Activated naive CD8-positive, alpha-beta T cell treated with anti-CD3 and anti-CD28 coated beads, Interleukin-2, amount 10 ng/mL, durations not matched to agents 7 days and 5 days (primary cell): ENCODE results near the gene RPL29. TPM values are rescaled to one million over a fixed set of nuclear protein-coding genes. Genes with fewer than 3 reads are reported as not detected.
"Not testable (repeated sequence)": the region's sequence is repeated elsewhere in the genome, so short reads cannot be mapped to it uniquely, and the experiment has no call there.

Experiments used
- ATAC-seq: fragments of 150-1000 bp; cut with Tn5 transposase; one replicate; pipeline ENCODE4 v1.10.0; 2021; ENCODE audit warnings: low read depth, moderate library complexity
- POLR2A ChIA-PET: fragments of 350-600 bp; sonication (Branson Sonifier 250); formaldehyde crosslinking; loops from one replicate; lab custom pipeline; 2021; ENCODE audit warnings: antibody characterized with exemption; lab: Charles Lee
- DNase-seq: peaks from one replicate; pipeline ENCODE4 v3.0.0; 2021
- H3K27ac Mint-ChIP-seq: one replicate; pipeline ENCODE4 v1.8.0; 2022; ENCODE audit warnings: mild to moderate bottlenecking, mixed read lengths
- H3K27me3 Mint-ChIP-seq: one replicate; pipeline ENCODE4 v1.8.0; 2022; ENCODE audit warnings: mild to moderate bottlenecking, moderate library complexity, mixed read lengths
- H3K36me3 Mint-ChIP-seq: one replicate; pipeline ENCODE4 v1.8.0; 2021; ENCODE audit warnings: mild to moderate bottlenecking, mixed read lengths
- H3K4me1 Mint-ChIP-seq: one replicate; pipeline ENCODE4 v1.8.0; 2021; ENCODE audit warnings: mixed read lengths
- H3K4me3 Mint-ChIP-seq: one replicate; pipeline ENCODE4 v1.8.0; 2022; ENCODE audit warnings: mild to moderate bottlenecking, moderate library complexity, mixed read lengths
- H3K9me3 Mint-ChIP-seq: one replicate; pipeline ENCODE4 v1.8.0; 2021; ENCODE audit warnings: mixed read lengths
- total RNA-seq, 2 experiments: library from RNA; stranded (reverse); gene quantifications; one replicate each; pipeline ENCODE4 v1.2.3, GENCODE V29; 2021

Gene RPL29
- total RNA-seq, 2 experiments from 2014 or later = 1,076 to 1,089 TPM

- no peaks in the 10 kb centered on the region for H3K4me1 Mint-ChIP-seq
- POLR2A ChIA-PET = no interaction called here
- DNase-seq (no peak), ATAC-seq (no peak)
- H3K4me3 Mint-ChIP-seq = no peak overlapping the region
- no peaks in the 10 kb centered on the region for H3K27me3 Mint-ChIP-seq
- no peak overlapping the region for H3K27ac Mint-ChIP-seq
- no peaks in the 10 kb centered on the region for H3K36me3 Mint-ChIP-seq
- H3K9me3 Mint-ChIP-seq = no peaks in the 10 kb centered on the region
Measured at GRCh38 chr3:52034212-52034611, 38.5 kb upstream of the RPL29 start.

DNA sequence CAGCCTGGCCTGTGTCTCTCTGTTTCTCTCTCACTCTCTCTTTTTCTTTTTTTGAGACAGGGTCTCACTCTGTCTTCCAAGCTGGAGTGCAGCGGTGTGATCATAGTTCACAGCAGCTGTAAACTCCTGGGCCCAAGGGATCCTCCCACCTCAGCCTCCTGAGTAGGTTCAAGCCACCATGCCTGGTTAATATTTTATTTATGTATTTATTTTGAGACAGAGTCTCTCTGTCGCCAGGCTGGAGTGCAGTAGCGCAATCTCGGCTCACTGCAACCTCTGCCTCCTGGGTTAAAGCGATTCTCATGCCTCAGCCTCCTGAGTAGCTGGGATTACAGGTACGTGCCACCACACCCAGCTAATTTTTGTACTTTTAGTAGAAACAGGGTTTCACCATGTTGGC, 38.1 kb upstream of the RPL29 start:
- H3K36me3 Mint-ChIP-seq, H3K4me3 Mint-ChIP-seq, H3K4me1 Mint-ChIP-seq, H3K27ac Mint-ChIP-seq, POLR2A ChIA-PET, H3K27me3 Mint-ChIP-seq, H3K9me3 Mint-ChIP-seq, ATAC-seq, DNase-seq: not testable (repeated sequence)

GRCh38 chr3:52032702-52033408, 37.2 kb upstream of the RPL29 start:
- DNase-seq = no peak
- Mint-ChIP-seq H3K4me3 (no peak overlapping the region), H3K9me3 (no peaks in the 10 kb centered on the region), H3K27me3 (no peaks in the 10 kb centered on the region), H3K4me1 (no peaks in the 10 kb centered on the region), H3K36me3 (no peaks in the 10 kb centered on the region), H3K27ac (no peak overlapping the region)
- ATAC-seq = no peak
- POLR2A ChIA-PET = no interaction called here

GRCh38 chr3:52031896-52032295, 36.2 kb upstream of the RPL29 start:
- Mint-ChIP-seq H3K27me3 (no peaks in the 10 kb centered on the region), H3K4me1 (no peaks in the 10 kb centered on the region), H3K27ac (no peak overlapping the region), H3K9me3 (no peaks in the 10 kb centered on the region), H3K4me3 (no peak overlapping the region), H3K36me3 (no peaks in the 10 kb centered on the region)
- POLR2A ChIA-PET = no interaction called here
- ATAC-seq (no peak), DNase-seq (no peak)

- Mint-ChIP-seq H3K27me3 (no peaks in the 10 kb centered on the region), H3K36me3 (no peaks in the 10 kb centered on the region), H3K27ac (no peak overlapping the region), H3K4me3 (no peak overlapping the region), H3K9me3 (no peaks in the 10 kb centered on the region), H3K4me1 (no peaks in the 10 kb centered on the region)
- ATAC-seq = no peak
- POLR2A ChIA-PET = no interaction called here
- DNase-seq = no peak
Measured at GRCh38 chr3:52030714-52031310, 35.1 kb upstream of the RPL29 start.

- H3K27me3 Mint-ChIP-seq = no peaks in the 10 kb centered on the region
- ATAC-seq (no peak), DNase-seq (no peak)
- no peaks in the 10 kb centered on the region for H3K9me3 Mint-ChIP-seq
- no peaks in the 10 kb centered on the region for H3K36me3 Mint-ChIP-seq
- no peak overlapping the region for H3K4me3 Mint-ChIP-seq
- no peak overlapping the region for H3K27ac Mint-ChIP-seq
- H3K4me1 Mint-ChIP-seq = no peaks in the 10 kb centered on the region
- POLR2A ChIA-PET = no interaction called here
Measured at GRCh38 chr3:52029535-52029934, 33.8 kb upstream of the RPL29 start.

- peaks cover 2% of the 10 kb centered on the region for H3K4me1 Mint-ChIP-seq
- no peaks in the 10 kb centered on the region for H3K9me3 Mint-ChIP-seq
Measured at GRCh38 chr3:52029053-52029452, 33.4 kb upstream of the RPL29 start.

DNA sequence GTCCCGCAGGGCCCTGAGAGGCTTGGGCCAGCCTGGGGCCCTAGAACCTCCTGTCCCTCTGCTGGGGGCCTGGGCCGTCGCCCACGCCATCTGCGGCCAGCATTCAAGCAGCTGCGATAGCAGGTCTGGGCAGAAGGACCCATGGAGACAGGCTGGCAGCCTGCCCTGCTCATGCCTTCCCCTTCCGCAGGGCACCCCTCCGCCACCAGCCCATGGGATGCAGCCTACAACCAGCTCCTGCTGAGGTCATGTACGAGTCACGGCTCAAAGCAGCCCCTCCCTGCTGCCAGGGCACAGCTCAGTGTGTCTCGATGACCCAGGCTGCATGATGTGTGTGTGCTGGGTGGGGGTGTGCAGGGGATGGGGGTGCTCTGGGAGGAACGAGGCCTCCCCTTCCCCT, 32.9 kb upstream of the RPL29 start:
- peaks cover 2% of the 10 kb centered on the region for H3K4me1 Mint-ChIP-seq
- DNase-seq (no peak), ATAC-seq (no peak)
- POLR2A ChIA-PET = no interaction called here
- no peak overlapping the region for H3K4me3 Mint-ChIP-seq
- no peaks in the 10 kb centered on the region for H3K9me3 Mint-ChIP-seq
- no peak overlapping the region for H3K27ac Mint-ChIP-seq
- no peaks in the 10 kb centered on the region for H3K27me3 Mint-ChIP-seq
- H3K36me3 Mint-ChIP-seq = no peaks in the 10 kb centered on the region

More at GRCh38 chr3:52029053-52029452, 33.4 kb upstream of the RPL29 start:
- no peak overlapping the region for H3K27ac Mint-ChIP-seq
- H3K4me3 Mint-ChIP-seq = no peak overlapping the region
- no peaks in the 10 kb centered on the region for H3K27me3 Mint-ChIP-seq
- POLR2A ChIA-PET = no interaction called here
- DNase-seq (no peak), ATAC-seq (no peak)
- no peaks in the 10 kb centered on the region for H3K36me3 Mint-ChIP-seq

DNA sequence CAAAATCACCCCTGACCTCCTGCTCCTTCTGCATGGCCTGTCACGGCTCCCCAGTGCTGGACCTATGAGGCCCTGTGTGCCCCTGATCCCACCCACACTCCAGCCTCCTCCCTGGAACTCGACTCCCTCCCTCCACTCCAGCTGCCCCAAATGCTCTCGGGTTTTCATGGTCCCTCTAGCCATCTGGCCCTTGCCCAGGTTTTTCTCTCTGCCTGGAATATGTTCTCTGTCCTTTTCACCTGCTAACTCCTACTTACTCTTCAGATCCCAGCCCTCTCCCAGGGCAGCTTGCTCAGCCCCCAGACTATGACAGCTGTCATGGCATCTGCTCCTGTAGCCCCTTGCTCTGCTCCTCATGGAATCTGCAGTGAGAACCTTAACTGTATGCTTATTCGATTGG, 30.3 kb upstream of the RPL29 start:
- POLR2A ChIA-PET = no interaction called here
- Mint-ChIP-seq H3K9me3 (no peaks in the 10 kb centered on the region), H3K27ac (no peak overlapping the region), H3K36me3 (no peaks in the 10 kb centered on the region), H3K27me3 (no peaks in the 10 kb centered on the region), H3K4me3 (no peak overlapping the region), H3K4me1 (peaks cover 2% of the 10 kb centered on the region)
- no peak for DNase-seq
- ATAC-seq = no peak

- POLR2A ChIA-PET = no interaction called here
- DNase-seq = no peak
- Mint-ChIP-seq H3K27ac (no peak overlapping the region), H3K9me3 (no peaks in the 10 kb centered on the region), H3K4me3 (no peak overlapping the region), H3K4me1 (peaks cover 2% of the 10 kb centered on the region), H3K36me3 (no peaks in the 10 kb centered on the region), H3K27me3 (no peaks in the 10 kb centered on the region)
- no peak for ATAC-seq
Measured at GRCh38 chr3:52025453-52025852, 29.8 kb upstream of the RPL29 start.

DNA sequence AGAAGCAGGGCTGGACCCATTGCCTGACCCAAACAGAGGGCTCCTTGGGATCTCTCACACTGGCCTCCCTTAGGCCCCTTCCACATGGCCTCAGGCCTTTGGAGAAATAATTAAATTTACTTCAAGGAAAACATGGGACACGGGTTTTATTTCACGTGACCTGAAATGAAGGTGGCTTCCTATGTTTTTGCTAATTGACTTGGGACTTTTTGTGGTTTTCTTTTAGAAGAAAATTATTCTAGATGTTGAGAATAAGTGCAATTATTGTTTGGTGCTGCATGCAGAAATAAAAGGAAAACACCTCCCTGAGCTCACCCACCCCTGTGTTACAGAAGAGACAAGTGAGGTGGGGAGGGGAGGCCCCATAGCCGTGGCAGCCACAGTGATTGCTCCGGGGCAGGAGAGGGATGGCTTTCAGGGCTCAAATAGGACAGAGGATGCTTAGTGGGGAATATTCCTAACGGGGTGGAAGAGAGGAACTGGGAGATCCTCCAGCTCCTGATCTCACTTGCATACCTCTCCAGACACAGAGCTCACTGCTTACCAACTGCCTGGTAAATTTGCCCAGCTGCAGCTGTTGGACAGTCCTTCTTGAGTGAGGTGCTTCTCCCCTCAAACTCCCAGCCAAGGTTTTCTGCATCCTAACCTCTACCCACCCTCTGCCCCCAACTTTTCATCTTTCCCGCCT, 29.2 kb upstream of the RPL29 start:
- H3K27ac Mint-ChIP-seq = no peak overlapping the region
- H3K36me3 Mint-ChIP-seq = no peaks in the 10 kb centered on the region
- ATAC-seq = no peak
- H3K27me3 Mint-ChIP-seq = no peaks in the 10 kb centered on the region
- peaks cover 2% of the 10 kb centered on the region for H3K4me1 Mint-ChIP-seq
- POLR2A ChIA-PET = no interaction called here
- H3K4me3 Mint-ChIP-seq = no peak overlapping the region
- no peak for DNase-seq
- H3K9me3 Mint-ChIP-seq = no peaks in the 10 kb centered on the region

DNA sequence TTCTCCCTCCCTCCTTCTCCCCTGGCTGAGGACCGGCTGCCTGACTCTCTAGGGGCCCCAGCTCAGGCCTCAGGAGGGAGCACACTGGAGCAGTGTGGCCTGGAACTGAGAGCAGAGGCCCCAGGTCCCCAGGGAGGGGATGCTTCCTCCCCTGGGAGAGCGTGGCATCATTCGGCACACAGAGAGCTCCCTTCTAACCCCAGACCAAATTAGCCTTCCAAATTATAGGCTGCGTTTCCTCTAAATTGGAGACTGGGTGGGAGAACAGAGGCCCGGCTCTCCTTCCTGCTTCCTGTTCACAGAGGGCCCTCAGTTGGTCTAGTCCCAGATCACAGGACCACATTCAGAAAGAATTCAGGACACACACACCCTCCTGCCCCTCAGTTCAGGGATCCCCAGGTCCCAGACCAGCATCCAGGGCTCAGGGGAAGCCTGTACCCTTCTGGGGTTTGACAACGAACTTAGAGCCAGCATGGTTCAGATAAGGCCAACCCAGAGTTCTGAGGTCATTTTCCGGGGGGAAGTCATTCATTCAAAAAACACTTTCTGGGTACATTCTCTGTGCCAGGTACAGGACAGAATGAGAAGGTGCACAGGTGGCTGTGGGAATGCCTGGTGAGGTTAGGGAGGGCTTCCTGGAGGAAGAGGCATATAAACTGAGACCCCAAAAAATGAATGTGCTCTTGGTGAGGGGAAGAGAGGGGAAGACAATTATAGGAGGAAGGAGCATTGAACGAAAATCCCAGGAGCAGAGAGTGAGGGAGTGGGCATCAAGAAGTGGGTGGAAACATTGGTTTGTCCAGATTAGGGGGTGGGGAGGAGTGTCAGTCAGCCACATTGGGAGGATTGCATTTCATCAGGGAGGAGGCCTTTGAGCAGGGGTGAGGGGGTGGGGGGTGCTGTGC, 28.4 kb upstream of the RPL29 start:
- POLR2A ChIA-PET = no interaction called here
- Mint-ChIP-seq H3K9me3 (no peaks in the 10 kb centered on the region), H3K4me3 (no peak overlapping the region), H3K4me1 (peaks cover 2% of the 10 kb centered on the region), H3K27me3 (no peaks in the 10 kb centered on the region), H3K27ac (no peak overlapping the region), H3K36me3 (no peaks in the 10 kb centered on the region)
- no peak for ATAC-seq
- no peak for DNase-seq

- H3K9me3 Mint-ChIP-seq = no peaks in the 10 kb centered on the region
- no peaks in the 10 kb centered on the region for H3K36me3 Mint-ChIP-seq
- POLR2A ChIA-PET = no interaction called here
- H3K27ac Mint-ChIP-seq = no peak overlapping the region
- H3K27me3 Mint-ChIP-seq = no peaks in the 10 kb centered on the region
- H3K4me1 Mint-ChIP-seq = peaks cover 2% of the 10 kb centered on the region
- ATAC-seq (no peak), DNase-seq (no peak)
- no peak overlapping the region for H3K4me3 Mint-ChIP-seq
Measured at GRCh38 chr3:52023101-52023770, 27.5 kb upstream of the RPL29 start.
